Head of caudate nucleus (tissue), 42 donors: ENCODE data around the gene IFI27L1.

Source experiments
- DNase-seq, 42 donors: peaks; one replicate each; pipeline versions ENCODE4 v3.0.0 to v3.0.0-alpha.2; 2020 to 2021; ENCODE audit warnings: mixed read lengths in 7 of 42
- intact Hi-C: fragments of 100-400 bp; cut with DNase I; formaldehyde crosslinking; loops from one replicate; pipeline ENCODE4 v1.15.0; 2022

The IFI27L1 gene

GRCh38 chr14:94123296-94123695, 42.2 kb downstream of the IFI27L1 start:
- intact Hi-C loops, result no loop called here
- DNase-seq, result peak in 6 of 42 donors; percentile 2 to 37 (median 10)

GRCh38 chr14:94123868-94124267, 42.8 kb downstream of the IFI27L1 start:
- DNase-seq, result peak in 1 of 42 donors; percentile 8
- intact Hi-C loops, result no loop called here

GRCh38 chr14:94124582-94125377, 43.7 kb downstream of the IFI27L1 start:
- DNase-seq, result peak in 5 of 42 donors; percentile 5 to 37 (median 14)
- intact Hi-C loops, result no loop called here

GRCh38 chr14:94125659-94126418, 44.7 kb downstream of the IFI27L1 start:
- peak in 3 of 42 donors; percentile 15 to 27 (median 24) for DNase-seq
- intact Hi-C loops, result no loop called here

- peak in 2 of 42 donors; percentile 8 to 28 for DNase-seq
- intact Hi-C loops, result no loop called here
Observed at GRCh38 chr14:94126419-94126677, 45.2 kb downstream of the IFI27L1 start.

GRCh38 chr14:94126800-94127199, 45.7 kb downstream of the IFI27L1 start:
- DNase-seq, result peak in 3 of 42 donors; percentile 6 to 33 (median 26)
- intact Hi-C loops, result no loop called here

- DNase-seq, result peak in 2 of 42 donors; percentile 19 to 36
- intact Hi-C loops, result no loop called here
Observed at GRCh38 chr14:94127330-94127729, 46.2 kb downstream of the IFI27L1 start.

GRCh38 chr14:94128216-94128839, 47.2 kb downstream of the IFI27L1 start:
- DNase-seq, result peak in 3 of 42 donors; percentile 20 to 41 (median 35)
- intact Hi-C loops, result no loop called here

- intact Hi-C loops, result no loop called here
- DNase-seq, result peak; percentile 60 to 89 (median 77)
Observed at GRCh38 chr14:94129111-94129757, 48.1 kb downstream of the IFI27L1 start, which contains the start of gene IFI27L2. Gene IFI27L2 (minus strand): TSS chr14:94129604. CDS start chr14:94129564, 40 bp downstream.

- DNase-seq, result peak; percentile 34 to 81 (median 63)
- intact Hi-C loops, result no loop called here
Observed at GRCh38 chr14:94129758-94130414, 48.8 kb downstream of the IFI27L1 start.

- intact Hi-C loops, result no loop called here
- peak in 36 of 42 donors; percentile 27 to 91 (median 72) for DNase-seq
Observed at GRCh38 chr14:94132285-94132887, 51.3 kb downstream of the IFI27L1 start.

- intact Hi-C loops, result loop anchor here (5.0 kb wide), 2 partner anchors 37 to 98 kb away; partner anchors contain the start of gene PPP4R4
- DNase-seq, result no peak
Observed at GRCh38 chr14:94135476-94135875, 54.4 kb downstream of the IFI27L1 start.

- peak; percentile 56 to 97 (median 92) for DNase-seq
- intact Hi-C loops, result loop anchor here (5.0 kb wide), 2 partner anchors 36 to 99 kb away; partner anchors contain the start of gene PPP4R4
Observed at GRCh38 chr14:94136575-94137331, 55.6 kb downstream of the IFI27L1 start.

- peak in 1 of 42 donors; percentile 26 for DNase-seq
- intact Hi-C loops, result loop anchor here (5.0 kb wide), 2 partner anchors 34 to 101 kb away; partner anchors contain the start of gene PPP4R4
Observed at GRCh38 chr14:94138251-94138650, 57.1 kb downstream of the IFI27L1 start.

- peak in 1 of 42 donors; percentile 12 for DNase-seq
- intact Hi-C loops, result loop anchor here (5.0 kb wide), 2 partner anchors 33 to 102 kb away; partner anchors contain the start of gene PPP4R4
Observed at GRCh38 chr14:94139006-94139405, 57.9 kb downstream of the IFI27L1 start.

- DNase-seq, result peak in 1 of 42 donors; percentile 34
Observed at GRCh38 chr14:94139421-94139820, 58.3 kb downstream of the IFI27L1 start.

GRCh38 chr14:94142247-94142646, 61.1 kb downstream of the IFI27L1 start:
- intact Hi-C loops, result no loop called here
- DNase-seq, result peak in 1 of 42 donors; percentile 1

More at GRCh38 chr14:94139421-94139820, 58.3 kb downstream of the IFI27L1 start:
- intact Hi-C loops, result loop anchor here (5.0 kb wide), 2 partner anchors 33 to 102 kb away; partner anchors contain the start of gene PPP4R4
